ENCODE data around the gene UBR3. TPM values are rescaled to one million over a fixed set of nuclear protein-coding genes. Genes with fewer than 3 reads are reported as not detected.
"Not testable (repeated sequence)": the region's sequence is repeated elsewhere in the genome, so short reads cannot be mapped to it uniquely, and the experiment has no call there.

UBR3 gene
- total RNA-seq, 1 experiment from 2014 or later = 21.9 TPM

DNA sequence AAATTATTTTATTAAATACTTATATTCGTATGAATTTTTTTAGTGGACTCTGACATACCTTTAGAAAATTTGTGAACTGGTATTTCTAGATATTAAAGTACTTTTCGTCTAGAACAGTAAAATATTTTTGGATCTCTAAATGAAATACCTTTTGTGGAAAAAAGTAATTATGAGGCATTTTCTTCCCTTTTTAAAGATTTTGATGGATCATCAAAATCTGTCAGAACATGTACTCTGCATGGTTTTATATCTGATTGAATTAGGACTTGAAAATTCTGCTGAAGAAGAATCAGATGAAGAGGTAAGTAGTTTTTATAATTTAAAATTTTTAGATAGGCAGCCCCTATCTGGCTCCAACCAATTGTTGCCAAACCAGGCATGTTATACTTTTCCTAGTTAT lies 118.8 kb downstream of the UBR3 start:
- TF ChIP-seq, protein P1, sequence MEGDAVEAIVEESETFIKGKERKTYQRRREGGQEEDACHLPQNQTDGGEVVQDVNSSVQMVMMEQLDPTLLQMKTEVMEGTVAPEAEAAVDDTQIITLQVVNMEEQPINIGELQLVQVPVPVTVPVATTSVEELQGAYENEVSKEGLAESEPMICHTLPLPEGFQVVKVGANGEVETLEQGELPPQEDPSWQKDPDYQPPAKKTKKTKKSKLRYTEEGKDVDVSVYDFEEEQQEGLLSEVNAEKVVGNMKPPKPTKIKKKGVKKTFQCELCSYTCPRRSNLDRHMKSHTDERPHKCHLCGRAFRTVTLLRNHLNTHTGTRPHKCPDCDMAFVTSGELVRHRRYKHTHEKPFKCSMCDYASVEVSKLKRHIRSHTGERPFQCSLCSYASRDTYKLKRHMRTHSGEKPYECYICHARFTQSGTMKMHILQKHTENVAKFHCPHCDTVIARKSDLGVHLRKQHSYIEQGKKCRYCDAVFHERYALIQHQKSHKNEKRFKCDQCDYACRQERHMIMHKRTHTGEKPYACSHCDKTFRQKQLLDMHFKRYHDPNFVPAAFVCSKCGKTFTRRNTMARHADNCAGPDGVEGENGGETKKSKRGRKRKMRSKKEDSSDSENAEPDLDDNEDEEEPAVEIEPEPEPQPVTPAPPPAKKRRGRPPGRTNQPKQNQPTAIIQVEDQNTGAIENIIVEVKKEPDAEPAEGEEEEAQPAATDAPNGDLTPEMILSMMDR (conservative IDR thresholded peaks at IDR 0.05) = no peak
- TF ChIP-seq EZH2 (IDR thresholded peaks at IDR 0.05; ENCODE audit: low read depth) = no peak
- CTCF ChIA-PET = no interaction called here

DNA sequence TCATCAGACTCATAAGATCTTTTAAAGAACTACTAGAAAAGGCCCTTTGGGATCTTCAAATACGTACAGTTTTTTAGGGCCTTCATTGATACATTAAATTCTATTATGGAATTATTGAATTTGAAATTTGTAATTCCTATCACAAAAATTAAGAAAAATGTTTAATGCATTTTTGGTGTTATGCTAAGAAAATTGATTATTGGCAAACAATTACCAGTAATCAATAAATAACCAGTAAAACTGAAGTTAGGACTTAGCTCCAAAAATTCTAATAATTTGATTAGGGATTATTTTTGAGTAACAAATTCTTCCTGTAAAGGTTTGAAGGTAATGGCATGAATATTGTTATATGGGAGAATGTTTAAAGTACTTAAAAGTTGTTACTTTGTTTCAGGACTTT lies 119.3 kb downstream of the UBR3 start:
- Histone ChIP-seq H3K9me3 (ENCODE audit: insufficient read depth, low read depth) (no peaks in the 10 kb centered on the region), H3K36me3 (ENCODE audit: low read depth) (no peaks in the 10 kb centered on the region), H3K79me2 (ENCODE audit: low read depth) (no peaks in the 10 kb centered on the region), H3K4me3 (no peak overlapping the region), H2AFZ (no peak overlapping the region), H3K4me1 (replicated peaks; ENCODE audit: insufficient read depth) (no peaks in the 10 kb centered on the region), H4K20me1 (ENCODE audit: insufficient read depth) (no peaks in the 10 kb centered on the region), H3K9me2 (ENCODE audit: insufficient read depth) (no peaks in the 10 kb centered on the region), H3K27me3 (ENCODE audit: insufficient read depth, low read depth) (no peaks in the 10 kb centered on the region), H3K4me2 (no peak overlapping the region), H3K27ac (no peak overlapping the region), H3F3A (ENCODE audit: insufficient read depth, low read depth) (no peaks in the 10 kb centered on the region)
- BruUV-seq (replicated peaks) = no TSS peak
- ChIA-PET CTCF (no interaction called here), POLR2A (ENCODE audit: unreplicated experiment) (no interaction called here)
- TF ChIP-seq, protein P1 (conservative IDR thresholded peaks at IDR 0.05) = no peak
- no peak for TF ChIP-seq EZH2 (IDR thresholded peaks at IDR 0.05; ENCODE audit: low read depth)
- intact Hi-C loops (cut with micrococcal nuclease; ENCODE audit: unreplicated experiment) = no loop called here
- no peak for DNase-seq

More for the DNA sequence above, 118.8 kb downstream of the UBR3 start:
- Histone ChIP-seq H3K4me2 (no peak overlapping the region), H3K27me3 (ENCODE audit: insufficient read depth, low read depth) (no peaks in the 10 kb centered on the region), H2AFZ (no peak overlapping the region), H3K27ac (no peak overlapping the region), H4K20me1 (ENCODE audit: insufficient read depth) (no peaks in the 10 kb centered on the region), H3K9me2 (ENCODE audit: insufficient read depth) (no peaks in the 10 kb centered on the region), H3K4me3 (no peak overlapping the region), H3K9me3 (ENCODE audit: insufficient read depth, low read depth) (no peaks in the 10 kb centered on the region), H3K4me1 (replicated peaks; ENCODE audit: insufficient read depth) (no peaks in the 10 kb centered on the region), H3K79me2 (ENCODE audit: low read depth) (no peaks in the 10 kb centered on the region), H3K36me3 (ENCODE audit: low read depth) (no peaks in the 10 kb centered on the region), H3F3A (ENCODE audit: insufficient read depth, low read depth) (no peaks in the 10 kb centered on the region)
- BruUV-seq (replicated peaks) = no TSS peak
- POLR2A ChIA-PET (ENCODE audit: unreplicated experiment) = interaction anchor here (0.6 kb wide), 1 partner anchor 147 kb away, joined by 3 read pairs; no protein-coding TSS in a partner anchor
- DNase-seq = no peak
- intact Hi-C loops (cut with micrococcal nuclease; ENCODE audit: unreplicated experiment) = no loop called here

DNA sequence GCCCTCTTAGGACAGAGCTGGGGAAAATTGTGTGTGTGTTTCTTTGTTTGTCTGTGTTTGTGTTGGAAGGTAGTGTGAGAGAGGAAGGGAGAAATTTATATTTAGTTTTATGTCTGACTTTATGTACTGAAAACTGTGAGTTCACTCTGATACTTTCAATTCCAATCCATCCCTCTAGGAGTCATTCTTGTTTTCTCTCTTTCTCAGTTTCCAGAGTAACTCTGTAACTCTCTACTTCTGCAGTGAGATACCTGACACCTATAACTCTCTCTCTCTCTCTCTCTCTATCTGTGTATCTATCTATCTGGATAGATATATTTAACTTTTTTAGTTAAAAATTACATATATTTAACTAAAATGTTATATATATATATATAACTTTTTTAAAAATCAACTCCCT lies 128.7 kb downstream of the UBR3 start:
- no peaks in the 10 kb centered on the region for H3F3A ChIP-seq (ENCODE audit: insufficient read depth, low read depth)
- no peaks in the 10 kb centered on the region for H3K4me1 ChIP-seq (replicated peaks; ENCODE audit: insufficient read depth)
- no peak for TF ChIP-seq EZH2 (IDR thresholded peaks at IDR 0.05; ENCODE audit: low read depth)
- TF ChIP-seq, protein P1 (conservative IDR thresholded peaks at IDR 0.05) = no peak
- CTCF ChIA-PET = no interaction called here
- intact Hi-C loops (cut with micrococcal nuclease; ENCODE audit: unreplicated experiment) = no loop called here
- no peaks in the 10 kb centered on the region for H3K9me3 ChIP-seq (ENCODE audit: insufficient read depth, low read depth)
- BruUV-seq (replicated peaks) = no TSS peak
- H3K79me2 ChIP-seq (ENCODE audit: low read depth) = no peaks in the 10 kb centered on the region
- H3K36me3 ChIP-seq (ENCODE audit: low read depth) = no peaks in the 10 kb centered on the region
- no peak overlapping the region for H3K27ac ChIP-seq
- no peak overlapping the region for H3K4me2 ChIP-seq
- H2AFZ ChIP-seq = no peak overlapping the region
- no peaks in the 10 kb centered on the region for H3K9me2 ChIP-seq (ENCODE audit: insufficient read depth)
- no peaks in the 10 kb centered on the region for H3K27me3 ChIP-seq (ENCODE audit: insufficient read depth, low read depth)
- H3K4me3 ChIP-seq = no peak overlapping the region
- DNase-seq = no peak
- POLR2A ChIA-PET (ENCODE audit: unreplicated experiment) = no interaction called here
- H4K20me1 ChIP-seq (ENCODE audit: insufficient read depth) = no peaks in the 10 kb centered on the region

DNA sequence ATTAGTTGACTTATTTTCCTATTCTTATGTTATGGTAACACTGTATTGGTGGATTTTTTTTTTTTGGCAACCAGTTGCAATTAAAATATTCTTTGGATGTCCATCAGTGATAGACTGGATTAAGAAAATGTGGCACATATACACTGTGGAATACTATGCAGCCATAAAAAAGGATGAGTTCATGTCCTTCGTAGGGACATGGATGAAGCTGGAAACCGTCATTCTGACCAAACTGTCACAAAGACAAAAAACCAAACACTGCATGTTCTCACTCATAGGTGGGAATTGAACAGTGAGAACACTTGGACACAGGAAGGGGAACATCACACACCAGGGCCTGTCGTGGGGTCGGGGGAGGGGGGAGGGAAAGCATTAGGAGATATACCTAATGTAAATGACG lies 130.0 kb downstream of the UBR3 start:
- POLR2A ChIA-PET (ENCODE audit: unreplicated experiment); H3K4me2 ChIP-seq; H3K79me2 ChIP-seq (ENCODE audit: low read depth); H3K9me3 ChIP-seq (ENCODE audit: insufficient read depth, low read depth); H3K9me2 ChIP-seq (ENCODE audit: insufficient read depth); intact Hi-C loops (cut with micrococcal nuclease; ENCODE audit: unreplicated experiment); H2AFZ ChIP-seq; H4K20me1 ChIP-seq (ENCODE audit: insufficient read depth); H3F3A ChIP-seq (ENCODE audit: insufficient read depth, low read depth); DNase-seq; H3K27ac ChIP-seq; H3K4me3 ChIP-seq; H3K36me3 ChIP-seq (ENCODE audit: low read depth); H3K4me1 ChIP-seq (replicated peaks; ENCODE audit: insufficient read depth); H3K27me3 ChIP-seq (ENCODE audit: insufficient read depth, low read depth); BruUV-seq (replicated peaks): not testable (repeated sequence)
- CTCF ChIA-PET = interaction anchor here (0.7 kb wide), 1 partner anchor 1045 kb away, joined by 4 read pairs; no protein-coding TSS in a partner anchor
